Prostate gland (tissue), 2 donors: ENCODE measurements around the gene FABP1. TPM values are rescaled to one million over a fixed set of nuclear protein-coding genes. Genes with fewer than 3 reads are reported as not detected.

Experiments used
- DNase-seq: peaks from one replicate; pipeline ENCODE4 v3.0.0-alpha.2; 2019; ENCODE audit warnings: low spot score
- H3K27ac ChIP-seq, 2 donors: fragments of 200-600 bp; sonication (generic); 2 replicates each; pipeline ENCODE4 v1.5.1; 2017 to 2019
- H3K27me3 ChIP-seq: fragments of 200-600 bp; sonication (generic); replicated peaks from 2 replicates; pipeline ENCODE4 v1.5.1; 2019; ENCODE audit not compliant: insufficient read depth
- H3K36me3 ChIP-seq, 2 donors: fragments of 200-600 bp; sonication (generic); 1 replicate in 1 of 2; 2 replicates in 1 of 2; pipeline versions ENCODE4 v1.5.1 to v1.8.1; 2017 to 2019
- H3K4me1 ChIP-seq: fragments of 200-600 bp; sonication (generic); replicated peaks from 2 replicates; pipeline ENCODE4 v1.5.1; 2019
- H3K4me3 ChIP-seq, 2 donors: fragments of 200-600 bp; sonication (generic); 2 replicates each; pipeline ENCODE4 v1.5.1; 2017 to 2019
- H3K9me3 ChIP-seq: fragments of 200-600 bp; sonication (generic); 2 replicates; pipeline ENCODE4 v1.5.1; 2017
- CTCF ChIP-seq, 4 experiments: fragments of 200-600 bp in 2 of 4; fragments of 450-650 bp in 2 of 4; sonication (generic) in 2 of 4; IDR thresholded peaks; 1 replicate in 3 of 4; 2 replicates in 1 of 4; pipeline ENCODE4 v1.5.1; 2016 to 2019; ENCODE audit warnings: antibody characterized with exemption in 4 of 4, mild to moderate bottlenecking in 2 of 4, moderate library complexity in 2 of 4
- POLR2A ChIP-seq: fragments of 450-650 bp; IDR thresholded peaks from one replicate; pipeline ENCODE4 v1.6.1; 2016; ENCODE audit warnings: antibody characterized with exemption, mild to moderate bottlenecking
- POLR2AphosphoS5 ChIP-seq: sonication (generic); formaldehyde crosslinking; IDR thresholded peaks from one replicate; pipeline ENCODE4 v1.6.1; 2017; ENCODE audit warnings: antibody characterized with exemption
- WGBS: methylation state at CpG from one replicate; pipeline ENCODE4 v1.1.5; 2018; 5-methylcytosine and 5-hydroxymethylcytosine counted together
- intact Hi-C: fragments of 100-400 bp; cut with DNase I; formaldehyde crosslinking; loops from one replicate; pipeline ENCODE4 v1.14.2; 2022
- total RNA-seq, 2 donors: library from RNA; depleted of rRNA; stranded (reverse); fragments of >200 nt; gene quantifications; one replicate each; pipeline ENCODE4 v1.1.0, GENCODE V29; 2016

FABP1 gene
- total RNA-seq, 2 donors from 2014 or later, result not detected

GRCh38 chr2:88116669-88117432 lies 11.0 kb downstream of the FABP1 start:
- Histone ChIP-seq H3K27ac (no peak overlapping the region), H3K4me3 (no peak overlapping the region), H3K4me1 (no peaks in the 10 kb centered on the region), H3K27me3 (no peaks in the 10 kb centered on the region), H3K36me3 (no peaks in the 10 kb centered on the region), H3K9me3 (no peaks in the 10 kb centered on the region)
- WGBS, result 88% methylated on average over 18 of the region's 18 CpGs
- no peak for DNase-seq
- intact Hi-C loops, result no loop called here
- TF ChIP-seq POLR2A (no peak), POLR2AphosphoS5 (no peak), CTCF (IDR thresholded peaks at IDR 0.05) (no peak)

GRCh38 chr2:88115825-88116518 lies 11.9 kb downstream of the FABP1 start:
- WGBS, result 88% methylated on average over 10 of the region's 10 CpGs
- intact Hi-C loops, result no loop called here
- H3K27me3 ChIP-seq, result no peaks in the 10 kb centered on the region
- no peak overlapping the region for H3K27ac ChIP-seq
- no peak overlapping the region for H3K4me3 ChIP-seq
- H3K9me3 ChIP-seq, result no peaks in the 10 kb centered on the region
- TF ChIP-seq POLR2AphosphoS5 (no peak), CTCF (IDR thresholded peaks at IDR 0.05) (no peak), POLR2A (no peak)
- H3K36me3 ChIP-seq, result no peaks in the 10 kb centered on the region
- H3K4me1 ChIP-seq, result no peaks in the 10 kb centered on the region
- DNase-seq, result no peak

GRCh38 chr2:88114889-88115288 lies 13.0 kb downstream of the FABP1 start:
- DNase-seq, result no peak

GRCh38 chr2:88113069-88113468 lies 14.8 kb downstream of the FABP1 start:
- intact Hi-C loops, result no loop called here
- Histone ChIP-seq H3K36me3 (no peaks in the 10 kb centered on the region), H3K9me3 (no peaks in the 10 kb centered on the region), H3K27me3 (peaks cover 2% of the 10 kb centered on the region), H3K4me1 (no peaks in the 10 kb centered on the region), H3K27ac (no peak overlapping the region), H3K4me3 (no peak overlapping the region)
- DNase-seq, result no peak
- 59% methylated on average over 2 of the region's 2 CpGs for WGBS
- TF ChIP-seq CTCF (IDR thresholded peaks at IDR 0.05), result no peak
- no peak for TF ChIP-seq POLR2AphosphoS5
- no peak for TF ChIP-seq POLR2A

More at GRCh38 chr2:88114889-88115288, 13.0 kb downstream of the FABP1 start:
- Histone ChIP-seq H3K27ac (no peak overlapping the region), H3K36me3 (no peaks in the 10 kb centered on the region), H3K4me1 (no peaks in the 10 kb centered on the region), H3K4me3 (no peak overlapping the region), H3K27me3 (peaks cover 2% of the 10 kb centered on the region), H3K9me3 (no peaks in the 10 kb centered on the region)
- intact Hi-C loops, result no loop called here
- TF ChIP-seq POLR2A (no peak), POLR2AphosphoS5 (no peak), CTCF (IDR thresholded peaks at IDR 0.05) (no peak)
- WGBS, result 48% methylated on average over 5 of the region's 5 CpGs
